Neural progenitor cell (in vitro differentiated cells): ENCODE results near the gene PAQR6.

Experiments
- CTCF ChIP-seq: fragments of 200-600 bp; sonication (generic); IDR thresholded peaks from 2 replicates; pipeline ENCODE4 v1.5.1; 2017; ENCODE audit warnings: antibody characterized with exemption, mild to moderate bottlenecking
- EZH2 ChIP-seq: fragments of 200-600 bp; sonication (generic); IDR thresholded peaks from 2 replicates; pipeline ENCODE4 v1.6.1; 2017; ENCODE audit warnings: antibody characterized with exemption, mild to moderate bottlenecking, moderate library complexity
- EZH2phosphoT487 ChIP-seq: fragments of 200-600 bp; sonication (generic); IDR thresholded peaks from 2 replicates; pipeline ENCODE4 v1.6.1; 2017; ENCODE audit warnings: antibody characterized with exemption

GRCh38 chr1:156282479-156283222 is 34.8 kb upstream of the PAQR6 start, which contains the start of gene SMG5:
- no peak for TF ChIP-seq CTCF
- TF ChIP-seq EZH2: no peak
- no peak for TF ChIP-seq EZH2phosphoT487
